Activated CD8-positive, alpha-beta memory T cell treated with anti-CD3 and anti-CD28 coated beads, Interleukin-2, amount 10 ng/mL, durations not matched to agents 7 days and 5 days (primary cell): ENCODE measurements around the gene GNA15. TPM values are rescaled to one million over a fixed set of nuclear protein-coding genes. Genes with fewer than 3 reads are reported as not detected.
A peak's percentile ranks its signal among the peaks of the same experiment; 100 is the strongest.

Experiments used
- ATAC-seq: fragments of 150-1000 bp; cut with Tn5 transposase; one replicate; pipeline ENCODE4 v1.10.0; 2021; ENCODE audit warnings: moderate library complexity
- CTCF ChIA-PET: fragments of 350-600 bp; sonication (Branson Sonifier 250); formaldehyde crosslinking; loops from one replicate; lab custom pipeline; 2021; ENCODE audit warnings: antibody characterized with exemption; lab: Charles Lee
- DNase-seq: peaks from one replicate; pipeline ENCODE4 v3.0.0-alpha.2; 2020
- H3K27ac Mint-ChIP-seq: one replicate; pipeline ENCODE4 v1.8.0; 2021; ENCODE audit warnings: mild to moderate bottlenecking, mixed read lengths
- H3K27me3 Mint-ChIP-seq: one replicate; pipeline ENCODE4 v1.8.0; 2021; ENCODE audit warnings: mixed read lengths
- H3K36me3 Mint-ChIP-seq: one replicate; pipeline ENCODE4 v1.8.0; 2021; ENCODE audit warnings: mild to moderate bottlenecking, mixed read lengths
- H3K4me1 Mint-ChIP-seq: one replicate; pipeline ENCODE4 v1.8.0; 2021; ENCODE audit warnings: mixed read lengths
- H3K4me3 Mint-ChIP-seq: one replicate; pipeline ENCODE4 v1.8.0; 2021; ENCODE audit warnings: mild to moderate bottlenecking, moderate library complexity, mixed read lengths
- H3K9me3 Mint-ChIP-seq: one replicate; pipeline ENCODE4 v1.8.0; 2022; ENCODE audit warnings: low read depth, mixed read lengths
- total RNA-seq, 2 experiments: library from RNA; stranded (reverse); gene quantifications; one replicate each; pipeline ENCODE4 v1.2.3, GENCODE V29; 2021

GNA15 gene
- total RNA-seq, 2 experiments from 2014 or later: 23.7 to 39.8 TPM

DNA sequence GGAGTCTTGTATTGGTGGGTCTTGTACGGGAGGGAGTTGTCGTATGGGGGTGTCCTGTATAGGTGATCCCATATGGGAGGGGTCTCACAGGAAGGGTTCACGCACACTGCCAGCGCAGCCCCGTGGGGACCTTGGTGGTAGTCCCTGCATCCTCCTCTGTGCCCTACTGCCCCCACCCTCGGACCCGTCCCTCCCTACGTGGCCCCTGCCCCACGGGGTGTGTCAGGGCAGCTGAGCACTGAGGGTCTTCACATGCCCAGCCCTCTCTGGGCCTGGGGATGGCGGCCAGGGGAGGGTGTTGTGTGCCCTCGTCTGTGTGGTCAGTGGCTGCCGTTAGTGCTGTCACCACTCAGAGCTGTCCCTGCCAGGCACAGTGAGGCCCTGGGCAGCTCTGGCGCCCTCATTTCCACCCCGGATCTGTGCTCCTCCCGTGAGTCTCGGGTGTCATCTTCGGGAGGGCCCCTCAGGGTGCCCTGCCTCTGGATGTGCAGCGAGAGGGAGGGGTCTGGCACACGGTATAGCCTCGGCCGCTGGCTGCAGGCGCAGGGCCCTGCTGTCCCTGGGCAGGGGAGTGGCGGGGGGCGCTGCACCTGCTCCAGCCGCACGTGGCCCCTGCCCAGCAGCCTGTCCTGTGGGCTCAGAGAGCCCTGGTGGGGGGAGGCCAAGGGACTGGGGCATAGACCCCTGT, 16.0 kb upstream of the GNA15 start:
- H3K4me1 Mint-ChIP-seq: no peaks in the 10 kb centered on the region
- no peak for ATAC-seq
- no peak overlapping the region for H3K27ac Mint-ChIP-seq
- no peaks in the 10 kb centered on the region for H3K27me3 Mint-ChIP-seq
- no peaks in the 10 kb centered on the region for H3K9me3 Mint-ChIP-seq
- CTCF ChIA-PET: interaction anchor here (0.7 to 1.1 kb wide), 2 partner anchors 16 to 17 kb away, joined by 3 read pairs; no protein-coding TSS in a partner anchor
- no peak overlapping the region for H3K4me3 Mint-ChIP-seq
- no peak for DNase-seq
- no peaks in the 10 kb centered on the region for H3K36me3 Mint-ChIP-seq

DNA sequence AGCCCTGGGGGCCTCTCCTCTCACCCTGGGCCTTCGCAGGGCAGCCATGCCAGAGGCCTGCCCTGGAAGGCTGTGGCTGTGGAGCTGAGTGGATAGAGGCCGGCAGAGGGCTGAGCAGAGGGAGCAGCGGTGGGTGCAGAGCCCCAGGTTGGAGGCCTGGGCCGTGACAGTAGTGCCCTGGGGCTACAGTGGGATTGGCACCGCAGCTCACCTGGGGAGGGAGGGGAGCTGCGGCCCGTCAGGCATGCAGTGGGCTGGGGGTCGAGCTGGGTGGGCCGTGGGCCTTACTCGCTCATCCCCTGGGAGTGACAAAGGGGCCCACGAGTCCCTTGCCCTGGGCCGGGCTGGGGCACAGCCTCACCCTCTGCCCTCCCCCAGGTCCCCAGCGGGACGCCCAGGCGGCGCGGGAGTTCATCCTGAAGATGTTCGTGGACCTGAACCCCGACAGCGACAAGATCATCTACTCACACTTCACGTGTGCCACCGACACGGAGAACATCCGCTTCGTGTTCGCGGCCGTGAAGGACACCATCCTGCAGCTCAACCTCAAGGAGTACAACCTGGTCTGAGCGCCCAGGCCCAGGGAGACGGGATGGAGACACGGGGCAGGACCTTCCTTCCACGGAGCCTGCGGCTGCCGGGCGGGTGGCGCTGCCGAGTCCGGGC, 15.1 kb upstream of the GNA15 start:
- H3K9me3 Mint-ChIP-seq: no peaks in the 10 kb centered on the region
- no peak overlapping the region for H3K4me3 Mint-ChIP-seq
- H3K27ac Mint-ChIP-seq: no peak overlapping the region
- no peaks in the 10 kb centered on the region for H3K27me3 Mint-ChIP-seq
- DNase-seq: no peak
- peaks cover 4% of the 10 kb centered on the region for H3K4me1 Mint-ChIP-seq
- CTCF ChIA-PET: interaction anchor here (1.1 kb wide), 1 partner anchor 18 kb away, joined by 3 read pairs; no protein-coding TSS in a partner anchor
- H3K36me3 Mint-ChIP-seq: no peaks in the 10 kb centered on the region
- no peak for ATAC-seq

DNA sequence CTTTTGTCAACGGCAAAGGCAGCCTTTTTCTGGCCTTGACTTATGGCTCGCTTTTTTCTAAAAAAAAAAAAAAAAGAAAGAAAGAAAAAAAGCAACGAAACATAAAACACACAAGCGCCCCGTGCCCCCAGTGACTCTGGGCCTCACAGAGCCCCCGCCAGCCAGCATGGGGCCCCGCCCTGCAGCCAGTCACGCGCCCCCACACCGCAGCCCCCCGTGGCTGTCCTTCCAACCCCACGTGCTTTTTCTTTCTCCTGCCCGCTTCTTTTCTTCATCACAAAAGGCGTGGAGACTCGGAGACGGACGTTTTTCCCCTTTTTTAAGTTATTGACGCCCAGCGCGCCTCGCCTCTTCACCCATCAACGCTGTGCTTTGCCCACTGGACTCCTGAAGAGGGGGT, 14.4 kb upstream of the GNA15 start:
- H3K27ac Mint-ChIP-seq: no peak overlapping the region

DNA sequence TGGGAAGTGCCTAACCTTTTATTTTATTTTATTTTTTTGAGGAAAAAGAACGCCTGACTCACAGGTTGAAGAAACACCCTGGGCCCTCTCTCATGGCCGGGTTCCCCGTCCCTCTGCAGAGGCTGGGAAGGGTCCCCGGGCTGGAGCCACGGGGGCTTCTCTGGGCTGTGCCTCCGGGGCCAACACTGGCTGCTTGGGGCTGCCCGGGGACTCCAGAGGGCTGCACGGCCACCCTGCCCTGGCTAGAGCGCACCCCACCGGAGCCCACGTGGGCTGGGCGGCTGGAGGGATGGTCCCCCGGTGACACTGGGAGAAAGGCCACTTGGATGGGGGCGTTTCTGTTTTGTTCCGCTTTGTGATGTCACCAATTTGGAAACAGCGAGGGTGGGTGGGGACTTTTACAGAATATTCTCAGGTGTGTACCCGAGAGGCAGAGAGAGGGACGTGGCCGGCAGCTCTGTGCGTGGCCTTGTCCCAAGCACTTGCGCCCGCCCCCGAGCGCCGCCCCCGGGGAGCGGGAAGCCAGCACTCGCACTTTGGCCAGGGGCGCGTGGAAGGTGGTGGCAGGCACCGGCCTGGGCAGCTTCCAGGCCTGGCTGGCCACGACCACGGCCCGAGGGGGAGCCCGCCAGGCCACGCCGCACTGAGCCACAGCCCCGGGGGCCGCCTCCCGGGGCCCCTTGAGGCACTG, 13.9 kb upstream of the GNA15 start:
- no peaks in the 10 kb centered on the region for H3K36me3 Mint-ChIP-seq
- H3K27ac Mint-ChIP-seq: no peak overlapping the region
- no peak for DNase-seq
- H3K4me3 Mint-ChIP-seq: no peak overlapping the region
- H3K9me3 Mint-ChIP-seq: no peaks in the 10 kb centered on the region
- CTCF ChIA-PET: interaction anchor here (2.0 kb wide), 1 partner anchor 18 kb away, joined by 8 read pairs; no protein-coding TSS in a partner anchor
- H3K27me3 Mint-ChIP-seq: no peaks in the 10 kb centered on the region
- no peak for ATAC-seq
- H3K4me1 Mint-ChIP-seq: peaks cover 7% of the 10 kb centered on the region

More for the DNA sequence above, 14.4 kb upstream of the GNA15 start:
- H3K36me3 Mint-ChIP-seq: no peaks in the 10 kb centered on the region
- DNase-seq (no peak), ATAC-seq (no peak)
- H3K9me3 Mint-ChIP-seq: no peaks in the 10 kb centered on the region
- CTCF ChIA-PET: no interaction called here
- no peak overlapping the region for H3K4me3 Mint-ChIP-seq
- H3K4me1 Mint-ChIP-seq: peaks cover 7% of the 10 kb centered on the region
- no peaks in the 10 kb centered on the region for H3K27me3 Mint-ChIP-seq

DNA sequence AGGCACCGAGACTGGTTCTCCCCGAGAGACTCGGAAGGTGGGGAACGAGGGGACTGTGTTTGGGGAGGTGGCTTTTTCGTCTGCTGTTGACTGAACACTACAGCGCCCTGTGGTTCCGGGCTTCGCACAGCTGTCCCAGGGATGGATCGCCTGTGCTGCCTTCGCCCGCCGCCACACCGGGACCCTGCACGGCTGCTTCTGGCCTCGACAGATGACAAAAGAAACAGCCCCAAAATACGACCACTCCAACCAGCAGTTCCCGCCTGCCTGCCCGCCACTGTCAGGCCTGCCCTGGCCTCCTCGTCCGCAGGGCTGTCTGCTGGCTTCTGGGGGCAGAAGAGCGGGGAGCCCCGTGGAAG, 13.3 kb upstream of the GNA15 start:
- no peak for ATAC-seq
- CTCF ChIA-PET: interaction anchor here (2.0 kb wide), 1 partner anchor 19 kb away, joined by 8 read pairs; no protein-coding TSS in a partner anchor
- peaks cover 7% of the 10 kb centered on the region for H3K4me1 Mint-ChIP-seq
- H3K9me3 Mint-ChIP-seq: no peaks in the 10 kb centered on the region
- no peak for DNase-seq
- H3K27me3 Mint-ChIP-seq: no peaks in the 10 kb centered on the region
- no peak overlapping the region for H3K4me3 Mint-ChIP-seq
- H3K27ac Mint-ChIP-seq: no peak overlapping the region
- H3K36me3 Mint-ChIP-seq: no peaks in the 10 kb centered on the region

DNA sequence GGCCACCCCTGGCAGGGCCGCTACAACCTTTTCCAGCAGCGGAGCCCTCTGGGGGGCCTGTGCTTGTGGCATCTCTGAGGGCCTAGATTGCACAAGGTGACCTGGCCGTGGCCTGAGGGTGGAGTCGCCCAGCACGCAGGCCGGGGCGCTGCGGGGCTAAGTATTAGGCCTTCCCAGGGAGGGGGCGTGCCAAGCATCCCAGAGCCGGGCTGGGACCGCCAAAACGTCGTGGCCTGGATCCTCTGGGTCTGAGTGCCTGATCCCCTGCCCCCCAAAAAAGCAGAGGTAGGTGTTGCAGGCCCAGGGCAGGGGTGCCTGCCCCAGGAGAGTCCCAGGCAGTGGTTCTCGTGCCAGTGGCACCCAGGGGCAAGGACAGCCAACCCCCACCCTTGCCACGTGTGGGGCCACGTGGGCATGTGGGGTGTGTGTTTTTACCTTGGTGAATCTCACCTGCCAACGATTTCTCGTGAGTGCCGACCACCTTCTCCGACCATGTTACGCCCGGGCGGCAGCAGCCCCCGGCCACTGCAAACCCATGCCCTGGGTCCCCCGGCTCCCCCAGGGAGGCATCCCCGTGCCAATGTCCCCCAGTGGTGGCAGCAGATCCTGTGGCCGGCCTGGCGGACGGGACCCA, 12.6 kb upstream of the GNA15 start:
- no peak overlapping the region for H3K4me3 Mint-ChIP-seq
- H3K9me3 Mint-ChIP-seq: no peaks in the 10 kb centered on the region
- H3K4me1 Mint-ChIP-seq: peaks cover 7% of the 10 kb centered on the region
- ATAC-seq (no peak), DNase-seq (no peak)
- no peaks in the 10 kb centered on the region for H3K27me3 Mint-ChIP-seq
- H3K36me3 Mint-ChIP-seq: no peaks in the 10 kb centered on the region
- CTCF ChIA-PET: interaction anchor here (2.0 kb wide), 1 partner anchor 19 kb away, joined by 8 read pairs; no protein-coding TSS in a partner anchor
- H3K27ac Mint-ChIP-seq: no peak overlapping the region

DNA sequence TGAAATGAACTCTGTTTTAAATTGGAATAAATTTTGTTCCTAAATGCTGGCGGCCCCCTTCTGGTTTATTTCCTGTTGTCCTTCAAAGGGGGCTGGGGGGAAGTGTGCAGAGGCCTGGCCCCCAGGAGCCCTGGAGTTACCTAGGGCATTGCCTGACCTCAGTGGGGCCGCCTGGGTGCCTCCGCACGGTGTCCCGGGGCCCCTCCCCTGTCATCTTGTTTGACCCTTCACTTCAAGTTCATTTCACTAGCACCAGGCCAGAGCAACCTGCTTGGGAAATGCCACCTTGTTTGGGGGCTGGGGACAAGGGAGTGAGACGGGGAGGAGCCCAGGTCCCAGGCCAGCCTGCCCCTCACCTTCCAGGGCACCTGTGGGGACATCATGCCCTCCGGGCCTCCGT, 11.9 kb upstream of the GNA15 start:
- no peak for ATAC-seq
- H3K27me3 Mint-ChIP-seq: no peaks in the 10 kb centered on the region
- CTCF ChIA-PET: interaction anchor here (2.0 to 7.8 kb wide), 2 partner anchors 15 to 20 kb away, joined by 8 to 51 read pairs; no protein-coding TSS in a partner anchor
- H3K4me1 Mint-ChIP-seq: peaks cover 9% of the 10 kb centered on the region
- no peak overlapping the region for H3K4me3 Mint-ChIP-seq
- H3K27ac Mint-ChIP-seq: no peak overlapping the region
- DNase-seq: no peak
- H3K36me3 Mint-ChIP-seq: no peaks in the 10 kb centered on the region
- H3K9me3 Mint-ChIP-seq: no peaks in the 10 kb centered on the region

DNA sequence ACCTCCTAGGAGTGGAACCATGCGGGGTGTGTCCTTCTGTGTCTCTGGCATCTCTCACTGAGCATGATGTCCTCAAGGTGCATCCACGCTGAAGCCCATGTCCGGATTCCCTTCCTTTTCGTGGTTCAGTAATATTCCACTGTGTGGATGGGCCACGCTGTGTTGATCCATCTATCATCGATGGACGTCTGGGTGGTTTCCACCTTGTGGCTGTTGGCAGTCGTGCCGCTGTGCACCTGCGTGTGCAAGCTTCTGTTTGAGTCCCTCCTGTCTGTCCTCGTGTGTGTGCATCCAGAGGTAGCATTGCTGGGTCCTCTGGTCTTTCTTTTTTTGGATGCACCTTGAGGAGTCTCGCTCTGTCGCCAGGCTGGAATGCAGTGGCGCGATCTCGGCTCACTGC, 11.2 kb upstream of the GNA15 start:
- H3K9me3 Mint-ChIP-seq: no peaks in the 10 kb centered on the region
- peaks cover 15% of the 10 kb centered on the region for H3K4me1 Mint-ChIP-seq
- no peak overlapping the region for H3K4me3 Mint-ChIP-seq
- DNase-seq (no peak), ATAC-seq (no peak)
- H3K36me3 Mint-ChIP-seq: no peaks in the 10 kb centered on the region
- CTCF ChIA-PET: interaction anchor here (0.5 to 7.8 kb wide), 5 partner anchors 15 to 1040 kb away, joined by 3 to 51 read pairs (median 3); no protein-coding TSS in a partner anchor
- no peaks in the 10 kb centered on the region for H3K27me3 Mint-ChIP-seq
- H3K27ac Mint-ChIP-seq: no peak overlapping the region

DNA sequence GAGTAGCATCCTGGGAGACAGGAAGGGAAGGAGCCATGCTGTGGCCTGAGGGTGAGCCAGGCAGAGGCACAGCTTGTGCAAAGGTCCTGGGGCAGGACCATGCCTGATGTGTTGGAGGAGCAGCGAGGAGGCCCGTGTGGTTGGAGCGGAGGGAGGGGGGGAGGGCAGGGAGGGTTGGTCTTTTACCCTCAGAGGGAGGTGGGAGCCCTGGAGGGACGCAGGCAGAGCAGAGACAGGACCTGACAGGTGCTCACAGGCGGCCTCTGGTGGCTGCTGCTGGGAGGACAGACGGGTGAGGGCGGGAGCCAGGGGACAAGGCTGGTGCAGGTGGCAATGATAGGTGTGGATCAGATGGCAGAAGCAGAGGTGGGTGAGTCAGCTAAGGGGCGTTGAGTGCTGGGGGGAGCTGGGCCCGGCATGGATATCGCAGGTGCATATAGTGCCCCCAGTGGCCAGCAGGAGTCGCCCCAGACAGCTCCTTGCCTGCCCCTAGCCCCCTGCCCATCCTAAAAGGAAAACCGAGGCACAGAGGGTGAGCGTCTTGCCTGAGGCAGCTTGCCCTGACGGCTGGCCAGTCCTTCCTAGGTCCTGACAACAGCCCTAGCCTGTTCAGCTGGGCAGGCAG, 9.8 kb upstream of the GNA15 start:
- Mint-ChIP-seq H3K36me3 (no peaks in the 10 kb centered on the region), H3K4me3 (no peak overlapping the region), H3K27ac (no peak overlapping the region), H3K4me1 (peaks cover 16% of the 10 kb centered on the region), H3K9me3 (no peaks in the 10 kb centered on the region), H3K27me3 (no peaks in the 10 kb centered on the region)
- ATAC-seq (peak; percentile 93), DNase-seq (peak; percentile 69)
- CTCF ChIA-PET: interaction anchor here (0.6 to 7.8 kb wide), 21 partner anchors 12 to 175 kb away, joined by 3 to 51 read pairs (median 4); no protein-coding TSS in a partner anchor

DNA sequence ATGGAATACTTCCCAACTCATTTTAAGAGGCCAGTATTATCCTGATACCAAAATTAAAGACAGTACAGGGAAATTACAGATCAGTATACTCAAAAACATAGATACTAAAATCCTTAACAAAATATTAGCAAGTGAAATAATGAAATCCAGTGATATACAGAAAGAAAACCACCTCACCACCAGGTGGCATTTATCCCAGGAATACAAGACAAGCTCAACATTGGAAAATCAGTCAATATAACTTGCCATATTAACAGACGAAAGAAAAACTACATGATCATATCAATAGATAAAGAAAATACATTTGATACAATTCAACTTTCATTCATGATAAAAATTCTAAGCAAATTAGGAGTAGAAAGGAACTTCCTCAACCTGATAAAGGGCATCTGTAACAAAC, 6.7 kb upstream of the GNA15 start:
- H3K4me3 Mint-ChIP-seq: no peak overlapping the region
- DNase-seq (no peak), ATAC-seq (no peak)
- peaks cover 39% of the 10 kb centered on the region for H3K4me1 Mint-ChIP-seq
- CTCF ChIA-PET: interaction anchor here (1.0 to 7.8 kb wide), 12 partner anchors 14 to 177 kb away, joined by 3 to 100 read pairs (median 12); partner anchors contain the start of gene NCLN
- H3K9me3 Mint-ChIP-seq: no peaks in the 10 kb centered on the region
- H3K27me3 Mint-ChIP-seq: no peaks in the 10 kb centered on the region
- H3K36me3 Mint-ChIP-seq: peaks cover 4% of the 10 kb centered on the region
- no peak overlapping the region for H3K27ac Mint-ChIP-seq

DNA sequence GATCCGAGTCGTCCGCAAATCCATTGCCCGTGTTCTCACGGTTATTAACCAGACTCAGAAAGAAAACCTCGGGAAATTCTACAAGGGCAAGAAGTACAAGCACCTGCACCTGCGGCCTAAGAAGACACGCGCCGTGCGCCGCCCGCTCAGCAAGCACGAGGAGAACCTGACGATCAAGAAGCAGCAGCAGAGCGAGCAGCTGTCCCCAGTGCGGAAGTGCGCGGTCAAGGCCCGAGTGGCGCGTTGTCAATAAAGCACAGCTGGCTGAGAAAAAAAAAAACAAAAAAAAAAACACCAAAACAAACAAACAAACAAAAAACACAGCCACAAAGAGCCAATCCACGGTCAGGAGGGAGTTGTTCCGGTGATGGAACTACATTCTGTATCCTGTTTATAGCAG, 4.7 kb upstream of the GNA15 start:
- no peak for ATAC-seq
- Mint-ChIP-seq H3K27ac (peak overlapping the region; percentile 74), H3K4me3 (no peak overlapping the region), H3K27me3 (no peaks in the 10 kb centered on the region), H3K36me3 (peaks cover 4% of the 10 kb centered on the region), H3K4me1 (peaks cover 43% of the 10 kb centered on the region), H3K9me3 (no peaks in the 10 kb centered on the region)
- DNase-seq: no peak
- CTCF ChIA-PET: interaction anchor here (1.8 to 7.8 kb wide), 7 partner anchors 12 to 181 kb away, joined by 6 to 100 read pairs (median 20); no protein-coding TSS in a partner anchor

DNA sequence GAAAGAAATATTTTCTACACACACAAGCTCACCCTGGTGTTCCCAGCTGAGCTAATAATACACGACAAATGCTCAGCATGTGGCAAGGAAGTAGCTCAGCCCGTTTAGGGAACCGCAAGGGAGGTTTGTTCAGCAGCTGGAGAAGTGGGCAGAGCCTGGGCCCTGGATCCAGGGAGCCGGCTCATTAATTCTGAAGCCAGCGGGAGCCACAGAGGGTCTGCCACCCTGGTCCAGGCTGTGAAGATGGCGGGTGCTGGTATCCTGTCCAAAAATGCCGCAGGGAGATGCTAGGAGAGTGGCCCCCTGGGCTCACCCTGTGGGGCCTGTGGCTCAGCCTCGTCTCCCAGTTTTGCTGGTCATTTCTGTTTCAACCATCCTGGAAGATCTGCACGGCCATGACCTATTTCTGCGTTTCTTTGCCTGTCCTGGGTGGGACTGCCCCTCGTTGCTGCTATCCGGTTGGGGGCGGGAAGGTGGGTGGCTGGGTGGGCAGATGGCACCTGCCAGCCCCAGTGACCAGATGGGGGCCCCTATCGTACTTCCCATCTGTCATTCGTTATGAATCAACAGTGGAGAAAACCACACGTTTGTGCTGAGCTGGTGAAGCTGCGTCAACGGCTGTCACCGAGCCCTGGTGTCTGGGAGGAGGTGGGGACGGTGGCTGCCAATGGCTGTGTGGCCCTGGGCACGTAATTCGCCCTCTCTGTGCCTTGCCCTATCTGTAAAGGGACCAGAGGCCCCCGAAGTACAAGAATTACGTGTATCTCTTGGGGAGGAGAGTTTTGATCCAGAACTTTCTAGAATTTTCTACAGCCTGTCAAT, 2.7 kb upstream of the GNA15 start:
- H3K36me3 Mint-ChIP-seq: peaks cover 11% of the 10 kb centered on the region
- peak; percentile 94 for DNase-seq
- H3K27me3 Mint-ChIP-seq: peaks cover 2% of the 10 kb centered on the region

More for the DNA sequence above, 2.7 kb upstream of the GNA15 start:
- peaks cover 50% of the 10 kb centered on the region for H3K4me1 Mint-ChIP-seq
- H3K27ac Mint-ChIP-seq: peak overlapping the region; percentile 94
- peak overlapping the region; percentile 57 for H3K4me3 Mint-ChIP-seq
- CTCF ChIA-PET: interaction anchor here (0.6 to 6.7 kb wide), 8 partner anchors 10 to 161 kb away, joined by 3 to 100 read pairs (median 8); no protein-coding TSS in a partner anchor
- H3K9me3 Mint-ChIP-seq: no peaks in the 10 kb centered on the region
- peak; percentile 93 for ATAC-seq
